BJ (cell line): ENCODE data around the gene ZNF600. TPM values are rescaled to one million over a fixed set of nuclear protein-coding genes. Genes with fewer than 3 reads are reported as not detected.
"Not testable (repeated sequence)": the region's sequence is repeated elsewhere in the genome, so short reads cannot be mapped to it uniquely, and the experiment has no call there.

Experiments used
- CTCF ChIA-PET: fragments of 350-600 bp; formaldehyde crosslinking; extraction: SDS; loops from one replicate; lab custom pipeline; 2021; ENCODE audit warnings: antibody characterized with exemption, inconsistent platforms; lab: Yijun Ruan, JAX
- POLR2A ChIA-PET: fragments of 300-600 bp; sonication (Branson Sonifier 250); formaldehyde crosslinking; extraction: SDS; loops from one replicate; lab custom pipeline; 2021; ENCODE audit warnings: antibody characterized with exemption; lab: Charles Lee
- DNase-seq: peaks from one replicate; pipeline ENCODE4 v3.0.0-alpha.2; 2011; ENCODE audit warnings: low read depth
- H3K27me3 ChIP-seq: 2 replicates; pipeline ENCODE4 v1.6.0; 2011; ENCODE audit warnings: low read length; ENCODE audit not compliant: control insufficient read depth, insufficient read depth
- H3K36me3 ChIP-seq: 2 replicates; pipeline ENCODE4 v1.5.1; 2011; ENCODE audit warnings: low read length; ENCODE audit not compliant: control insufficient read depth, insufficient read depth
- H3K4me3 ChIP-seq: 2 replicates; pipeline ENCODE4 v1.5.1; 2011; ENCODE audit warnings: low read depth, mild to moderate bottlenecking, control low read depth, low read length
- polyA plus RNA-seq: library from polyadenylated mRNA; depleted of rRNA; stranded (reverse); fragments of >200 nt; gene quantifications from 2 replicates; pipeline ENCODE4 v1.2.3, GENCODE V29; 2011
- TF ChIP-seq, protein P1 (sequence below): IDR thresholded peaks from 2 replicates; pipeline ENCODE4 v1.5.1; 2011; ENCODE audit warnings: low read depth, mild to moderate bottlenecking, control low read depth, inconsistent platforms, low read length, moderate library complexity; ENCODE audit not compliant: insufficient read depth

The ZNF600 gene
- polyA plus RNA-seq, 1 experiment: 3.0 TPM

DNA sequence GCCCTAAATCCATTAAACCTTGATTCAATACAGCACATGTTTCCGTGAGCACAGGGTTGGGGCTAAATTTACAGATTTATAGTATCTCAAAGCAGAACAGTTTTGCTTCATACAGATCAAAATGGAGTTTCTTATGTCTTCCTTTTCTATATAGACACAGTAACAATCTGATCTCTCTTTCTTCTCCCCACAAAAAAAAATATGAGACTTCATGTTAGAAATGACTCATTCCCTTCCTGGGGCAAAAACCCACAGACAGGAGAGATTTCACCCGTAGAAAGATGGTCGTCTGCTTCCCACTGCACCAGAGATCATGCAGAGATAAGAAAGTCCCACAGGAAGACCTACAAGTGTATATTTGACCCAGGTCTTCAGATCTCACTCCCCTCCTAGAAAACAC lies 44.1 kb downstream of the ZNF600 start:
- Histone ChIP-seq H3K4me3 (no peak overlapping the region), H3K27me3 (no peaks in the 10 kb centered on the region), H3K36me3 (no peaks in the 10 kb centered on the region)
- ChIA-PET POLR2A (no interaction called here), CTCF (no interaction called here)
- no peak for DNase-seq
- TF ChIP-seq, protein P1, sequence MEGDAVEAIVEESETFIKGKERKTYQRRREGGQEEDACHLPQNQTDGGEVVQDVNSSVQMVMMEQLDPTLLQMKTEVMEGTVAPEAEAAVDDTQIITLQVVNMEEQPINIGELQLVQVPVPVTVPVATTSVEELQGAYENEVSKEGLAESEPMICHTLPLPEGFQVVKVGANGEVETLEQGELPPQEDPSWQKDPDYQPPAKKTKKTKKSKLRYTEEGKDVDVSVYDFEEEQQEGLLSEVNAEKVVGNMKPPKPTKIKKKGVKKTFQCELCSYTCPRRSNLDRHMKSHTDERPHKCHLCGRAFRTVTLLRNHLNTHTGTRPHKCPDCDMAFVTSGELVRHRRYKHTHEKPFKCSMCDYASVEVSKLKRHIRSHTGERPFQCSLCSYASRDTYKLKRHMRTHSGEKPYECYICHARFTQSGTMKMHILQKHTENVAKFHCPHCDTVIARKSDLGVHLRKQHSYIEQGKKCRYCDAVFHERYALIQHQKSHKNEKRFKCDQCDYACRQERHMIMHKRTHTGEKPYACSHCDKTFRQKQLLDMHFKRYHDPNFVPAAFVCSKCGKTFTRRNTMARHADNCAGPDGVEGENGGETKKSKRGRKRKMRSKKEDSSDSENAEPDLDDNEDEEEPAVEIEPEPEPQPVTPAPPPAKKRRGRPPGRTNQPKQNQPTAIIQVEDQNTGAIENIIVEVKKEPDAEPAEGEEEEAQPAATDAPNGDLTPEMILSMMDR: no peak

DNA sequence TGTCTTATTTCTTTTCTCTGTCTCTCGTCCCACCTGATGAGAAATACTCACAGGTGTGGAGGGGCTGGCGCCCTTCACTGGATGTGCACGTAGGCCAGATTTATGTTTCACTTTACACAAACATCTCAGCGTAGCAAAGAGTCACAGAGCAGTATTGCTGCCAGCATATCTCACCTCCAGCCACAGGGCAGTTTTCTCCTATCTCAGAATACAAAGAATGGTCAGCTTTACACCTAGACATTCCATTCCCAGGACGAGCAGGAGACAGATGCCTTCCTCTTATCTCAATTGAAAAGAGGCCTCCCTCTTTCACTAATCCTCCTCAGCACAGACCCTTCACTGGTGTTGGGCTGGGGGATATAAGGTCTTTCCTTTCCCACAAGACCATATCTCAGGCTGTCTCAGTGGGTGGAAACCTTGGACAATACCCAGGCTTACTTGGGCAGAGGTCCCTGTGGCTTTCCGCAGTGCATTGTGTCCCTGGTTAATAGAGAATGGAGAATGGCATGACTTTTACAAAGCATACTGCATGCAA lies 44.6 kb downstream of the ZNF600 start:
- POLR2A ChIA-PET: no interaction called here
- TF ChIP-seq, protein P1: no peak
- DNase-seq: no peak
- Histone ChIP-seq H3K4me3 (no peak overlapping the region), H3K36me3 (no peaks in the 10 kb centered on the region), H3K27me3 (no peaks in the 10 kb centered on the region)
- CTCF ChIA-PET: interaction anchor here (0.5 kb wide), 1 partner anchor 12 kb away, joined by 3 read pairs; no protein-coding TSS in a partner anchor

DNA sequence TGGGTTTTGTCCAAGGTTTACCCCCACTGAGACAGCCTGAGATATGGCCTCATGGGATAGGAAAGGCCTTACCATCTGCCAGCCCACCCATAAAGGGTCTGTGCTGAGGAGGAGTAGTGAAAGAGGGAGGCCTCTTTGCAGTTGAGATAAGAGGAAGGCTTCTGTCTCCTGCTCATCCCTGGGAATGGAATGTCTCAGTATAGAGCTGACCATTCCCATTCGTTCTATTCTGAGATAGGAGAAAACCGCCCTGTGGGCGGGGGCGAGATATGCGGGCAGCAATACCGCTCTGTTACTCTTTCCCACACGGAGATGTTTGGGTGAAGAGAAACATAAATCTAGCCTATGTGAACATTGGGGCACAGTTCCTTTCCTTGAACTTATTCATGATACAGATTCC lies 45.2 kb downstream of the ZNF600 start:
- POLR2A ChIA-PET, DNase-seq, H3K4me3 ChIP-seq, H3K36me3 ChIP-seq, H3K27me3 ChIP-seq: not testable (repeated sequence)
- CTCF ChIA-PET: interaction anchor here (0.5 kb wide), 1 partner anchor 13 kb away, joined by 3 read pairs; no protein-coding TSS in a partner anchor

DNA sequence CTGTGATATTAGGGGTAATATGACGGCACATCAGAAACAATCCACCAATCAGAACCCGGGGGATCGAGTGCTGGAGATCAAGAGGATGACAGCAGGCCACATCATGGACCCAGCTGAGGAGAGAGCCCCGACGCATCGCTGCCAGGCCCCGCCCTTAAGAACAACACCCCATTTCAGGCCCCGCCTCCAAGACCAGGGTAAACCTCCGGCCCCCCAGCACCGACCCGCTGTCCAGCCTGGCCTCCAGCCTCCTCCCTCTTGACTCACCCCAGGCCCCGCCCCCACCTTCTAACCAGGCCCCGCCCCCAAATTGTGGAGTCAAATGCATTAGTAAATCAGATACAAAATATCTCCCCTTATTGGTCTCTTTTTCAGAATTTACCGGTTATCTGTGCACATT lies 47.0 kb downstream of the ZNF600 start:
- no peak overlapping the region for H3K4me3 ChIP-seq
- CTCF ChIA-PET: no interaction called here
- H3K36me3 ChIP-seq: no peaks in the 10 kb centered on the region
- DNase-seq: no peak
- no peaks in the 10 kb centered on the region for H3K27me3 ChIP-seq
- POLR2A ChIA-PET: no interaction called here
- TF ChIP-seq, protein P1: no peak

DNA sequence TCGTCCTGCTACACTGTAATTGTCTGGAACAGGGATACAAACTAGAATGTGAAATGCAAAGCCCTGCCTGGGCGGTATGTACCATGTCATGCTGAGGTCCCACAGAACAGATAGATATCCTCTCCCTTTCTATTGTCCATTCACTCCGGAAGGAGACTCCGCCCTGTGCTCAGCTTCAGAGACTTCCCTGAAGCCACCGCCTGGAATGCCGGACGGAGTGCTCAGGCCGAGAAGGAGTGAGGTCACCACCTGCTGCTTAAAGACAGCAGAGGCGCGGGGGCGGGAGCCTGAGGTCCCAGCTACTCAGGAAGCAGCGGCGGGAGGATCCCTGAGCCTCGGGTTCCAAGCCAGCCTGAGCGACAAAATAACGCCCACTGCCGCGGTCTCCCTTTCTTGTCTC lies 50.9 kb downstream of the ZNF600 start:
- ChIA-PET POLR2A (no interaction called here), CTCF (interaction anchor here (0.8 to 1.0 kb wide), 3 partner anchors 9 to 26 kb away, joined by 3 to 5 read pairs (median 3); no protein-coding TSS in a partner anchor)
- TF ChIP-seq, protein P1: no peak
- H3K4me3 ChIP-seq: no peak overlapping the region
- DNase-seq: no peak
- 0 out of 2 replicates have a peak, but pooled peaks cover 1% of the 10 kb centered on the region for H3K36me3 ChIP-seq
- H3K27me3 ChIP-seq: no peaks in the 10 kb centered on the region
